Neuronal stem cell (in vitro differentiated cells): ENCODE data around the gene SRGAP3.

Experiments
- DNase-seq: peaks from one replicate; pipeline ENCODE4 v3.0.0-alpha.2; 2013; ENCODE audit warnings: low spot score
- H2AFZ ChIP-seq: one replicate; pipeline ENCODE4 v1.6.1; 2013; ENCODE audit warnings: mild to moderate bottlenecking, low read length, inconsistent platforms
- H2AK5ac ChIP-seq: 2 replicates; pipeline ENCODE4 v1.6.1; 2013; ENCODE audit warnings: low read depth, mild to moderate bottlenecking, inconsistent platforms, low read length, moderate library complexity, mixed read lengths
- H2BK120ac ChIP-seq: 2 replicates; pipeline ENCODE4 v1.6.1; 2013; ENCODE audit warnings: low read depth, mild to moderate bottlenecking, inconsistent platforms, low read length, moderate library complexity, mixed read lengths
- H2BK12ac ChIP-seq: one replicate; pipeline ENCODE4 v1.6.1; 2013; ENCODE audit warnings: low read length, inconsistent platforms
- H2BK15ac ChIP-seq: 2 replicates; pipeline ENCODE4 v1.6.1; 2013; ENCODE audit warnings: mild to moderate bottlenecking, low read length, inconsistent platforms, mixed read lengths
- H2BK5ac ChIP-seq: one replicate; pipeline ENCODE4 v1.6.1; 2013; ENCODE audit warnings: inconsistent platforms, mild to moderate bottlenecking, low read length, moderate library complexity
- H3K14ac ChIP-seq: one replicate; pipeline ENCODE4 v1.6.1; 2013; ENCODE audit warnings: low read length, inconsistent platforms
- H3K18ac ChIP-seq: 2 replicates; pipeline ENCODE4 v1.6.1; 2013; ENCODE audit warnings: low read length, inconsistent platforms
- H3K23ac ChIP-seq: 2 replicates; pipeline ENCODE4 v1.6.1; 2013; ENCODE audit warnings: low read depth, mild to moderate bottlenecking, mixed read lengths, low read length, inconsistent platforms; ENCODE audit not compliant: poor library complexity
- H3K27ac ChIP-seq: replicated peaks from 3 replicates; pipeline ENCODE4 v1.5.1; 2013; ENCODE audit warnings: low read length, inconsistent platforms
- H3K27me3 ChIP-seq, 3 experiments: 2 replicates each; pipeline ENCODE4 v1.6.1; 2013; ENCODE audit warnings: low read length in 3 of 3, mild to moderate bottlenecking in 2 of 3, inconsistent platforms in 1 of 3, low read depth in 1 of 3, mixed read lengths in 1 of 3, moderate library complexity in 1 of 3; ENCODE audit not compliant: control insufficient read depth in 3 of 3, insufficient read depth in 3 of 3
- H3K36me3 ChIP-seq, 2 donors: replicated peaks in 1 of 2; 2 replicates each; pipeline ENCODE4 v1.6.1; 2013; ENCODE audit warnings: low read length in 2 of 2; ENCODE audit not compliant: control insufficient read depth in 2 of 2, insufficient read depth in 2 of 2
- H3K4ac ChIP-seq: 2 replicates; pipeline ENCODE4 v1.6.1; 2013; ENCODE audit warnings: inconsistent platforms, mild to moderate bottlenecking, low read length, moderate library complexity
- H3K4me1 ChIP-seq, 2 donors: 1 replicate in 1 of 2; 2 replicates in 1 of 2; pipeline ENCODE4 v1.6.1; 2013; ENCODE audit warnings: low read length in 2 of 2, low read depth in 1 of 2; ENCODE audit not compliant: control insufficient read depth in 2 of 2, insufficient read depth in 1 of 2
- H3K4me2 ChIP-seq: one replicate; pipeline ENCODE4 v1.6.1; 2013; ENCODE audit warnings: mild to moderate bottlenecking, low read length, inconsistent platforms; ENCODE audit not compliant: insufficient read depth, poor library complexity, severe bottlenecking
- H3K4me3 ChIP-seq, 2 donors: 2 replicates each; pipeline ENCODE4 v1.5.1; 2013; ENCODE audit warnings: low read length in 2 of 2, mild to moderate bottlenecking in 2 of 2, inconsistent platforms in 1 of 2, moderate library complexity in 1 of 2
- H3K79me1 ChIP-seq: one replicate; pipeline ENCODE4 v1.6.1; 2013; ENCODE audit warnings: low read depth, mild to moderate bottlenecking, inconsistent platforms, low read length, moderate library complexity
- H3K9ac ChIP-seq: one replicate; pipeline ENCODE4 v1.6.1; 2013; ENCODE audit warnings: mild to moderate bottlenecking, low read depth, low read length, inconsistent platforms; ENCODE audit not compliant: poor library complexity
- H3K9me3 ChIP-seq, 2 donors: replicated peaks in 1 of 2; 2 replicates each; pipeline versions ENCODE3 to v1.6.1; 2013; ENCODE audit warnings: low read length in 2 of 2, mild to moderate bottlenecking in 2 of 2, inconsistent platforms in 1 of 2, low read depth in 1 of 2, mixed read lengths in 1 of 2, moderate library complexity in 1 of 2; ENCODE audit not compliant: control insufficient read depth in 2 of 2, insufficient read depth in 1 of 2
- H4K8ac ChIP-seq: one replicate; pipeline ENCODE4 v1.6.1; 2013; ENCODE audit warnings: low read depth, mild to moderate bottlenecking, inconsistent platforms, low read length, moderate library complexity
- H4K91ac ChIP-seq: one replicate; pipeline ENCODE4 v1.6.1; 2013; ENCODE audit warnings: low read length, low read depth, mild to moderate bottlenecking, inconsistent platforms; ENCODE audit not compliant: poor library complexity
- WGBS, 2 donors: extraction: QIAGEN DNeasy Blood & Tissue Kit; methylation state at CpG; one replicate each; pipeline ENCODE4 v1.1.7; 2013; ENCODE audit warnings: missing lambda C conversion rate in 2 of 2, mixed read lengths in 1 of 2; ENCODE audit not compliant: insufficient read length in 2 of 2, insufficient replicate concordance in 1 of 2; ENCODE audit errors: extremely low coverage in 2 of 2; 5-methylcytosine and 5-hydroxymethylcytosine counted together

Gene SRGAP3

DNA sequence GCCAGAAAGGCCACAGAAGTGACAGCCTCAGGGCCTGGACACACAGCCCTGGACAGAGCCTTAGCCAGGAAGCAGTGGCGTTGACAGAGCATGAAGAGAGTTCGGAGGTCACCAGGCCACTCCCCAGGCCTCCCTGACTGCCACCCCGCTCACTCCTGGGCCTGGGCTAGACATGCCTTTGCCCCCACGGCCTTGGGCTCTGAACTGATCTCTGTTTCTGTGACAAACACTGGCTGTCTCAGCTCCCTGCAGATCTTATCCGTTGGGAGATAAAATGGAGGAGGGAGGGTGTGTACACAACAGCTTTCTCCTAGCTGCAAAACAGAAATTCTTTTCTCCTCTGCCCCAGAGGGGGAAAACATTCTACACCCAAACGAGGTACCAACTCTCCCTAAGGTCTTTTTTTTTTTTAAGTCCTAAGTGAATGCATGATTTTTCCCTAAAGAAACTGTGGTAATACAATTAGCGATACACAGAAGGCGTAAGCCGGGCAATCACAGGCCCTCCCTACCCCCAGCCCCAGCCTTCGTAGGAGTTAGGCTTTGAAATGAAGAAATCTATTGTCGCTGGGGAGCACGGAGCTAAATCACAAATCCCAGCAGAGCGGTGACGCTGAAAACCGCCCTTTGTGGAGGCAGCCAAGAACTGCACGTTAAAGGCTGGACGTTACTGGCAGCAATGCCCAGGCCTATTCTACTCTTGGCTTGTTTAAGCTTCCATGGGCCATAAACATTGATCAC lies 45.0 kb downstream of the SRGAP3 start:
- H2BK5ac ChIP-seq, result no peak overlapping the region
- H3K9me3 ChIP-seq, result no peaks in the 10 kb centered on the region
- H3K36me3 ChIP-seq, result peaks cover 0 to 16% of the 10 kb centered on the region in 2 donors
- H4K8ac ChIP-seq, result no peak overlapping the region
- H3K4me2 ChIP-seq, result no peak overlapping the region
- no peak overlapping the region for H2BK120ac ChIP-seq
- peak overlapping the region; percentile 27 for H3K18ac ChIP-seq
- H3K27ac ChIP-seq, result peak overlapping the region; percentile 79
- no peak overlapping the region for H3K9ac ChIP-seq
- H2AFZ ChIP-seq, result peak overlapping the region; percentile 69
- H3K23ac ChIP-seq, result no peak overlapping the region
- DNase-seq, result peak; percentile 65
- no peak overlapping the region for H2BK12ac ChIP-seq
- H2BK15ac ChIP-seq, result no peak overlapping the region
- no peak overlapping the region for H4K91ac ChIP-seq
- H3K4me1 ChIP-seq, result peaks cover 25 to 65% of the 10 kb centered on the region in 2 donors
- no CpG with 5 or more reads among the region's 17 CpGs for WGBS, 2 donors
- H3K79me1 ChIP-seq, result peaks cover 2% of the 10 kb centered on the region
- no peak overlapping the region for H3K14ac ChIP-seq
- no peak overlapping the region for H3K4ac ChIP-seq
- no peaks in the 10 kb centered on the region for H3K27me3 ChIP-seq
- peak overlapping the region in 1 of 2 donors; percentile 35 for H3K4me3 ChIP-seq
- no peak overlapping the region for H2AK5ac ChIP-seq

DNA sequence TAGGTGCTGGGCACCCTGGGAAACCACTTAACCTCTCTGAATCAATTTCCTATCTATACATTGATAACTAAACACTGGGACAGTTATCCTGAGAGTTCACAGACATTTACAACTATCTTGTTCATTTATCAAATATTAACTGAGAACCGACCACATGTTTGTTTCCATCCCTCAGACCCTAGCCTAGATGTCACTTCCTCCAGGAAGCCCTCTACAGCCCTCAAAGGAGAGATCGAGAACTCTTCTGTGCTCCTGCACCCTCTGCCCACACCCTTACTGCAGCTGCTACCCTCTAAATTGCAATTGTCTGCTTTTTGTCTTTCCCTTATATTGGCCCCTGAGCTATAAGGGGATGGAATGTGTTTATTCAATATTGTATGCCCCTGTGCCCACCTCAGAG lies 46.1 kb downstream of the SRGAP3 start:
- Histone ChIP-seq H2BK12ac (no peak overlapping the region), H3K36me3 (peaks cover 0 to 10% of the 10 kb centered on the region in 2 donors), H4K8ac (no peak overlapping the region), H3K18ac (no peak overlapping the region), H3K4me2 (no peak overlapping the region), H3K27me3 (no peaks in the 10 kb centered on the region), H3K79me1 (peaks cover 2% of the 10 kb centered on the region), H2AFZ (no peak overlapping the region), H3K27ac (no peak overlapping the region), H3K4me1 (peaks cover 26 to 70% of the 10 kb centered on the region in 2 donors), H3K4me3 (no peak overlapping the region), H3K23ac (no peak overlapping the region), H3K4ac (no peak overlapping the region), H2BK120ac (no peak overlapping the region), H4K91ac (no peak overlapping the region), H3K9me3 (peaks cover 0 to 1% of the 10 kb centered on the region in 2 donors), H3K9ac (no peak overlapping the region), H2BK15ac (no peak overlapping the region), H3K14ac (no peak overlapping the region), H2BK5ac (no peak overlapping the region), H2AK5ac (no peak overlapping the region)
- no CpG with 5 or more reads among the region's 2 CpGs for WGBS, 2 donors
- DNase-seq, result no peak

DNA sequence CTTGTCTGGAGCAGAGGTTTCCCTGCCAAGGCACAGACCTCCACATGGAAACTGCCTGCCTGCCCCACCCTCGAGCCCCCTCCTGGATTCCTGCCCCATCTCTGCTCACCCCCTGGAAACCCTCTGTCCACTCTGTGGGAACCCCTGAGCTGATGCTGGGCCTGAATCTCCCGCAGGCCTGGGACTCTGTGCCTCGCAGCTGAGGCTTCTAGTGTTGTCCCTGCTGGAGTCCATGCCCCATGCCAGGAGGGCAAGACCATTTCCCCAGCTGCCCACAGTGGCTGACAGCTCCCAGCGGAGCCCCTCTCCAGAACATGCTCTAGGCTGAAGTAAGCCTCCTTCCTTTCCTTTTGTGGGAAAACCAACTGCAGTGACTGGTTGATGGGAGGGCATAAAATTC lies 46.9 kb downstream of the SRGAP3 start:
- no peak overlapping the region for H3K27ac ChIP-seq
- H3K4ac ChIP-seq, result no peak overlapping the region
- H3K27me3 ChIP-seq, result no peaks in the 10 kb centered on the region
- no peak overlapping the region for H3K23ac ChIP-seq
- no peak overlapping the region for H3K4me3 ChIP-seq
- H3K9me3 ChIP-seq, result peaks cover 0 to 8% of the 10 kb centered on the region in 2 donors
- no peak overlapping the region for H3K4me2 ChIP-seq
- H3K9ac ChIP-seq, result no peak overlapping the region
- no CpG with 5 or more reads among the region's 4 CpGs for WGBS, 2 donors
- H3K4me1 ChIP-seq, result peaks cover 26 to 70% of the 10 kb centered on the region in 2 donors
- H2BK15ac ChIP-seq, result no peak overlapping the region
- H4K91ac ChIP-seq, result no peak overlapping the region
- H3K36me3 ChIP-seq, result peaks cover 0 to 4% of the 10 kb centered on the region in 2 donors
- no peak overlapping the region for H2AFZ ChIP-seq
- DNase-seq, result no peak
- no peak overlapping the region for H2BK120ac ChIP-seq
- H4K8ac ChIP-seq, result no peak overlapping the region
- peak overlapping the region; percentile 36 for H3K18ac ChIP-seq
- H2AK5ac ChIP-seq, result peak overlapping the region; percentile 42
- no peak overlapping the region for H2BK5ac ChIP-seq
- H3K79me1 ChIP-seq, result peaks cover 2% of the 10 kb centered on the region
- H3K14ac ChIP-seq, result no peak overlapping the region
- no peak overlapping the region for H2BK12ac ChIP-seq

DNA sequence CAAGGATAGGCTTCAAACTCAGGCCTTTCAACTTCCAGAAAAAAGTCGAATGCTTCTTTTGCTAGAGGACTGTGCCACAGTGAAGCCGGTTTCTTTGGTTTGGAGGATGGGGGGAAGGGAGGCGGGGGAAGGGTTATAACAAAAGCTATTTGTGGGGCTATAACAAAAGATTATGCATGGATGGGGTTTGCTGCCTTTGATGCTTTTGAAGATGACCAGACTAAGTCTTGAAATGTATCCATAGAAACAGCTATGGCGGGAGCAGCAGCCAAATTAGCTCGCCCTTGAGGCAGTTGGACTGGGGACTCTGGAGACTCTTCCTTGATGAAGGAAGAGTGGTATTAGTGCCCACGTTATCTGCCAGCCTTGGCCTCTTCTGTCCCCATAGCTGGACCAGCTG lies 47.5 kb downstream of the SRGAP3 start:
- H3K27ac ChIP-seq, result no peak overlapping the region
- no peak overlapping the region for H3K14ac ChIP-seq
- H3K4me2 ChIP-seq, result no peak overlapping the region
- H4K8ac ChIP-seq, result no peak overlapping the region
- no peak overlapping the region for H2BK12ac ChIP-seq
- no peak overlapping the region for H2AFZ ChIP-seq
- no peak overlapping the region for H2BK5ac ChIP-seq
- H2BK15ac ChIP-seq, result no peak overlapping the region
- no peaks in the 10 kb centered on the region for H3K36me3 ChIP-seq
- no CpG with 5 or more reads among the region's 6 CpGs for WGBS, 2 donors
- no peak for DNase-seq
- no peak overlapping the region for H3K18ac ChIP-seq
- H2AK5ac ChIP-seq, result no peak overlapping the region
- H4K91ac ChIP-seq, result no peak overlapping the region
- peaks cover 0 to 14% of the 10 kb centered on the region in 2 donors for H3K9me3 ChIP-seq
- H3K23ac ChIP-seq, result no peak overlapping the region
- no peak overlapping the region for H2BK120ac ChIP-seq
- H3K4ac ChIP-seq, result no peak overlapping the region
- H3K4me3 ChIP-seq, result no peak overlapping the region
- peaks cover 2% of the 10 kb centered on the region for H3K79me1 ChIP-seq
- no peak overlapping the region for H3K9ac ChIP-seq
- peaks cover 26 to 71% of the 10 kb centered on the region in 2 donors for H3K4me1 ChIP-seq
- no peaks in the 10 kb centered on the region for H3K27me3 ChIP-seq
